GM12872 (cell line): ENCODE results near the gene DGKB.

Source experiments
- CTCF ChIP-seq: IDR thresholded peaks from 3 replicates; pipeline ENCODE4 v1.5.1; 2011; ENCODE audit warnings: low read depth, mild to moderate bottlenecking, low read length, moderate library complexity; ENCODE audit not compliant: insufficient read depth

Gene DGKB

GRCh38 chr7:14579971-14580370 lies 322.6 kb downstream of the DGKB start:
- no peak for TF ChIP-seq CTCF

- TF ChIP-seq CTCF = no peak
These were observed 326.0 kb downstream of the DGKB start for GRCh38 chr7:14576578-14576977.

- TF ChIP-seq CTCF = no peak
These were observed 331.6 kb downstream of the DGKB start for GRCh38 chr7:14570750-14571607.

- TF ChIP-seq CTCF = no peak
These were observed 350.5 kb downstream of the DGKB start for GRCh38 chr7:14552060-14552459.

- TF ChIP-seq CTCF = no peak
These were observed 351.2 kb downstream of the DGKB start for GRCh38 chr7:14551310-14551709.

GRCh38 chr7:14542624-14543023 lies 359.9 kb downstream of the DGKB start:
- no peak for TF ChIP-seq CTCF

GRCh38 chr7:14521183-14521582 lies 381.4 kb downstream of the DGKB start:
- TF ChIP-seq CTCF = no peak
